HG03039 (cell line): Measurements from ENCODE around the gene OR2J3.
"Not testable (repeated sequence)": the region's sequence is repeated elsewhere in the genome, so short reads cannot be mapped to it uniquely, and the experiment has no call there.

Experiments
- ATAC-seq: cut with Tn5 transposase; IDR thresholded peaks from one replicate; pipeline ENCODE4 v1.9.1; 2021; ENCODE audit warnings: mild to moderate bottlenecking, moderate library complexity; ENCODE audit not compliant: unreplicated experiment

The OR2J3 gene

GRCh38 chr6:29107758-29108157 is at the start of gene OR2J3:
OR2J3 (plus strand) TSS chr6:29108058; CDS start chr6:29111891, 3,833 bp downstream.
- no peak for ATAC-seq

- no peak for ATAC-seq
These were observed 35.8 kb upstream of the OR2J3 start for GRCh38 chr6:29071831-29072723.

- no peak for ATAC-seq
These were observed 28.7 kb upstream of the OR2J3 start for GRCh38 chr6:29079203-29079602.

DNA sequence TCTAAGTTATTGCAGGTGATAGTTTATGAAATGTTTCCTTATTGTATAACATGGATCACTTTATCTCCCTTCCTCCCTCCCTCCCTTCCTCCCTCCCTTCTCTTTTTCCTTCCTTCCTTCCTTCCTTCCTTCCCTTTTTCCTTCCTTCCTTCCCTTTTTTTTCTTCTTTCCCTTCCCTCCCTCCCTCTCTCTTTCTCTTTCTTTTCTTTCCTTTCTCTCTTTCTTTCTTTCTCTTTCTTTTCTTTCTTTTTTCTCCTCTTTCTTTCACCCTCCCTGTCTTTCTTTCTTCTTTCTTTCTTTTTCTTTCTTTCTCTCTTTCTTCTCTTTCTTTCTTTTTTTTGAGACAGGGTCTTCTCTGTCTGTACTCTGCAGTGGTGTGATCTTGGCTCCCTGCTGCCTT is 26.5 kb upstream of the OR2J3 start:
- ATAC-seq = no peak

- no peak for ATAC-seq
These were observed 25.4 kb upstream of the OR2J3 start for GRCh38 chr6:29082457-29082856.

GRCh38 chr6:29087213-29087612 is 20.6 kb upstream of the OR2J3 start, which contains the start of gene OR2B3:
OR2B3 (minus strand) TSS chr6:29087313; CDS start chr6:29087248, 65 bp downstream.
- no peak for ATAC-seq

- ATAC-seq = no peak
These were observed 14.9 kb upstream of the OR2J3 start for GRCh38 chr6:29092957-29093356.

GRCh38 chr6:29097803-29098202 is 10.1 kb upstream of the OR2J3 start:
- no peak for ATAC-seq

- ATAC-seq = no peak
These were observed 8.7 kb upstream of the OR2J3 start, which contains the start of gene OR2J1 for GRCh38 chr6:29099190-29099589. OR2J1 (plus strand) TSS chr6:29099490; CDS start chr6:29100943, 1,453 bp downstream.

DNA sequence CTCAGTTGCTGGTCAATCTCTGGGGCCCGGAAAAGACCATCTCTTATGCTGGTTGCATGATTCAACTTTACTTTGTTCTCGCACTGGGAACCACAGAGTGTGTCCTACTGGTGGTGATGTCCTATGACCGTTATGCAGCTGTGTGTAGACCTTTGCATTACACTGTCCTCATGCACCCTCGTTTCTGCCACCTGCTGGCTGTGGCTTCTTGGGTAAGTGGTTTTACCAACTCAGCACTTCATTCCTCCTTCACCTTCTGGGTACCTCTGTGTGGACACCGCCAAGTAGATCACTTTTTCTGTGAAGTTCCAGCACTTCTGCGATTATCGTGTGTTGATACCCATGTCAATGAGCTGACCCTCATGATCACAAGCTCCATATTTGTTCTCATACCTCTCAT is 4.3 kb downstream of the OR2J3 start:
- no peak for ATAC-seq

DNA sequence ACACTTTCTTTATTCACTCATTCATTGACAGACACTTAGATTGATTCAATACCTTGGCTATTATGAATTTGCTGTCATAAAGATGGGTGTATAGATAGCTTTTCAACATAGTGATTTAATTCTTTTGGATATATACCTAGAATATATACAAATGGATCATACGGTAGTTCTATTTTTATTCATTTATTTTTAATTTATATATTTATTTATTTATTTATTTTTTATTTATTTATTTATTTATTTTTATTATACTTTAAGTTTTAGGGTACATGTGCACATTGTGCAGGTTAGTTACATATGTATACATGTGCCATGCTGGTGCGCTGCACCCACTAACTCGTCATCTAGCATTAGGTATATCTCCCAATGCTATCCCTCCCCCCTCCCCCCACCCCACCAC is 7.1 kb downstream of the OR2J3 start:
- ATAC-seq = not testable (repeated sequence)

DNA sequence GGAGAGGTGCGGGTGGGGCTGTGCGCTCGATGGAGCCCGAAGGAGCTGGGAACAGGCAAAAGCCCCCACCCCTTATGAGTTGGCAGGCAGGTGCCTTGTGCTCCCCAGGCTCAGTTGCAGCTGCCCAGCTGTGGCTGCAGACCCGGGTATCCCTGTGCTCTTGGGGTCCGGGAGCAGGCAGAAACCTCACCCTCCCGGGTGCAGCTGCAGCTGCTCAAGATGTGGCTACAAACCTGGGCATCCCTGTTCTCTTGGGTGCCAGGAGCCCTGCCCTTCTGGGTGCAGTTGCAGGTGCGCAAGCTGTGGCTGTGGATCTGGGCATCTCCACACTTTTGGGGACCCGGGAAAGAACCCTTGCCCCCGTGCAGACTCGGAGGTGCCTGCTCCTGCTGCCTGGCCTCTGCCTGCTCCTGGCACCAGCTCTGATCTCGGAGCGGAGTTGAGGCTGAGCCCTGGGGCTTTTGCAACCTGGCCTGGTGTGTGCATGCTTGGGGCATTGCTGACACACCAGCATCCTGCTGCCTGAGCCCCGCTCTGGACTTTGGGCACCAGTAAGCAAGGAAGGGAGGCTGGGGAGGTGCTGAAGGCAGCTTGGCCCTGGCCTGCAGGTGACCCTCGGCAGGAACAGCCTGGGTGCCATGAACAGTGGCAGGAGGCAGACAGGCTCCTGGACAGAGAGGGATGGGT is 21.6 kb downstream of the OR2J3 start:
- no peak for ATAC-seq

- no peak for ATAC-seq
These were observed 22.8 kb downstream of the OR2J3 start for GRCh38 chr6:29130644-29131043.

DNA sequence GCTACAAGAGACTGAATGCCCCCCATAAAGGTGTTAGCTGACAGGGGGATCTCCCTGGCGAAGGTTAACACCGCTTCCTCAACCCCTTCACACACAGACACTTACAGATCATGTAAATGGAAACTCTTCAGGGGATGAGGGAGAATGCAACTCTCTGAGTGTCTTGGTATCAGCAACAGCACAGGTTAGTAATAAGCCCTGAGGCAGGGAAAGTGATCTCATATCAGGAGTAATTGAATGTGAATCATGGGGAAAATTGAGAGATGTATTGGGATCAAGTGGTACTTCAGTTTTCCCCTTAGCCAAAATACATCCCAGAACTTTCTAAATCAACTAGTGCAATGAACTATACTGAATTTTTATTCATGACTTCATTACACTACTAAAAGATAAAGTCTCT is 23.8 kb downstream of the OR2J3 start:
- no peak for ATAC-seq

DNA sequence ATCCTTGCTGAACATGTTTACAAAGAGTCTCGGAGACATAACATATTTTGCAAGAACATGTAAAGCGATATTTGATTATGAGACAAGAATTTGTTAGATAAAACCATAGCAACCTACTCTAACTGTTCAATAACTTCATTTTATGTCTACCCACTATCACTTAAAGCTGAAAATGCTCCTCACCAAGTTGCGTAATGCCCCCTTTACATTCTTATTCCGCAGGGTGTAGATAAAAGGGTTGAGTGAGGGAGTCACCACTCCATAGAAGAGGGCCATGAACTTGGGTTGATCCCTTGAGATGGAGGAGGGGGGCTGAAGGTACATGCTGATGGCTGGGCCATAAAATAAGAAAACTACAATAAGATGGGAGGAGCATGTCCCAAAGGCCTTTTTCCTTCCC is 29.9 kb downstream of the OR2J3 start:
- no peak for ATAC-seq

- no peak for ATAC-seq
These were observed 33.7 kb downstream of the OR2J3 start for GRCh38 chr6:29141606-29142005.

GRCh38 chr6:29142309-29142708 is 34.5 kb downstream of the OR2J3 start:
- ATAC-seq = no peak

DNA sequence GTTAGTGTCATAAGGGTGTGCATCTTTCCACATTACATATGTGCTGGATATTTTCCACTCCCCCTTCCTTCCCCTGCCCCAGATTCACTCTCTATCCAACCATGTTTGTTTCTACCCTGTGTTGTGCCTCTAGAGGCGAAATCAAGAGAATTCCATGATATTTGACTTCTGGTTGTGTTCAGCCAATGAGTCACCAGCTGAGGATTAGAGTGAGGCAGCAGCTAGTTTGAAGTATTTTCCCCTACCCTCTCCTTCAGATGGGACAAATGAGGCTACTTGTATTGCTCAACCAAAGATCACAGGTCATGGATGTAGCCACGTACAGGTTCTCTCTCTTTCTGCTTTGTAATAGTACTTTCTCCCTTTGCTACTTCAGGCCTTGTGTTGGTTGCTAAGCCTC is 38.3 kb downstream of the OR2J3 start:
- ATAC-seq = no peak

GRCh38 chr6:29147074-29147473 is 39.2 kb downstream of the OR2J3 start:
- no peak for ATAC-seq

DNA sequence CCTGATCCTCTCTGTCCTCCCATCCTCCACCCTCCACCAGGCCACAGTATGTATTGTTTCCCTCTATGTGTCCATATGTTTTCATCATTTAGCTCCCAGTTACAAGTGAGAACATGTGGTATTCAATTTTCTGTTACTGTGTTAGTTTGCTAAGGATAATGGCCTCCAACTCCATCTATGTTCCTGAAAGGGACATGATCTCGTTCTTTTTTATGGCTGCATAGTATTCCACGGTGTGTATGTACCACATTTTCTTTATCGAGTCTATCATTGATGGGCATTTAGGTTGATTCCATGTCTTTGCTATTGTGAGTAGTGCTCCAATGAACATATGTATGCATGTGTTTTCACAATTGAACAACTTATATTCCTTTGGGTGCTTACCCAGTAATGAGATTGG is 41.6 kb downstream of the OR2J3 start:
- not testable (repeated sequence) for ATAC-seq

DNA sequence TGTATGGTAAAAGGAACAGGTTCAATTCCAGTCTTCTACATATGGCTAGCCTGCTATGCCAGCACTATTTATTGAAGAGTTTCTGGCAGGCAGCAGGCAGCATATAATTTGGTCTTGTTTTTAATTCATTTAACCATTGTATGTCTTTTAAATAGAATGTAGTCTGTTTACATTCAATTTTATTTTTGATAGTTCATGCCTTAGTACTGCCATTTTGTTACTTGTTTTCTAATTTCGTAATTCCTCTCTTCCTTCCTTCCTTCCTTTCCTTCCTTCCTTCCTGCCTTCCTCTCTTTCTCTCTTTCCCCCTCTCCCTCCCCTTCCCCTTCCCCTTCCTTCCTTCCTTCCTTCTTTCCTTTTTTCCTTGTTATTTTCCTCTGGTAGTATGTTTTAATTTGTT is 45.2 kb downstream of the OR2J3 start:
- ATAC-seq = no peak

DNA sequence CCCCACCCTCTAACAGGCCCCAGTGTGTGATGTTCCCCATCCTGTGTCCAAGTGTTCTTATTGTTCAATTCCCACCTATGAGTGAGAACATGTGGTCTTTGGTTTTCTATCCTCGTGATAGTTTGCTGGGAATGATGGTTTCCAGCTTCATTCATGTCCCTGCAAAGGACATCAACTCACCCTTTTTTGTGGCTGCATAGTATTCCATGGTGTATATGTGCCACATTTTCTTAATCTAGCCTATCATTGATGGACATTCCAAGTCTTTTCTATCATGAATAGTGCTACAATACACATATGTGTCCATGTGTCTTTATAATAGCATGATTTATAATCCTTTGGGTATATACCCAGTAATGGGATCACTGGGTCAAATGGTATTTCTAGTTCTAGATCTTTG is 47.3 kb downstream of the OR2J3 start:
- ATAC-seq = not testable (repeated sequence)
